ENCODE data around the gene SMIM44.

SMIM44 gene

GRCh38 chr19:3433805-3434540 is 49.3 kb downstream of the SMIM44 start:
- Mint-ChIP-seq H3K4me1 (peaks cover 21% of the 10 kb centered on the region), H3K27me3 (no peaks in the 10 kb centered on the region), H3K9me3 (peaks cover 0 to 13% of the 10 kb centered on the region in 2 donors), H3K4me3 (peak overlapping the region; percentile 88 to 98), H3K27ac (peak overlapping the region; percentile 99 to 100)
- DNase-seq = no peak
- ATAC-seq = no peak

- peaks cover 0 to 13% of the 10 kb centered on the region in 2 donors for H3K9me3 Mint-ChIP-seq
- peak overlapping the region in 1 of 2 donors; percentile 72 for H3K27ac Mint-ChIP-seq
- no peak overlapping the region for H3K4me3 Mint-ChIP-seq
- no peak for DNase-seq
- no peak for ATAC-seq
- no peaks in the 10 kb centered on the region for H3K27me3 Mint-ChIP-seq
- peaks cover 23% of the 10 kb centered on the region for H3K4me1 Mint-ChIP-seq
Measured at GRCh38 chr19:3433313-3433712, 49.9 kb downstream of the SMIM44 start.
